LNCAP (cell line): ENCODE measurements around the gene DOCK4.

Experiments used
- TF ChIP-seq, protein P1 (sequence below): fragments of 450-650 bp; IDR thresholded peaks from 2 replicates; pipeline ENCODE4 v1.5.1; 2017; ENCODE audit warnings: mild to moderate bottlenecking

DOCK4 gene

DNA sequence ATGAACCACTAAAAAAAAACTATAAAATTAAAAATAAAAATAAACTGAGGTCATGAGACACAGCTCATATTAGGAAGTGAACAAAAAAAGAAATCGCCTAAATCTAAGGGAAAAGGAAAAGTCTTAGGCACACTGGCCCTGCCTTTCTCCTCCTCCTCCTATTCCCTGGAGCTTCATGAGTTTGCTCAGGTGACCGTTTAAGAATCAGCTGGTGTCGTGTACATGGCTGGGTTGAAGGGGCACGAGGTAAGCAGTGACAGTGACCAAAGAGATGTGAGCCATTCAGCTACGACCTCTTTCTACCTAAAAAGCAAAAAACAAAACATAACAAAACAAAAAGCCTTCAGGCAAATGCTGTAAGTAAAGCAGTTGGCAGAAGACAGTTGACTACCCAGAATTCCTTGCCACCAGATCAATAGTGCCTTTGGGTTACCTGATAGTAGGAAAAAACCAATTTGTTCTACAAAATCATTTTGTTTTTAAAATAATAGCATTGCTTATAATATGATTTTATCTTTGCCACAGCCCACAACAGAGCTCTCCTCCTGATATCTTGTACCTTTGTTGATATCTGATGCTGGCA, 135.4 kb downstream of the DOCK4 start:
- TF ChIP-seq, protein P1, sequence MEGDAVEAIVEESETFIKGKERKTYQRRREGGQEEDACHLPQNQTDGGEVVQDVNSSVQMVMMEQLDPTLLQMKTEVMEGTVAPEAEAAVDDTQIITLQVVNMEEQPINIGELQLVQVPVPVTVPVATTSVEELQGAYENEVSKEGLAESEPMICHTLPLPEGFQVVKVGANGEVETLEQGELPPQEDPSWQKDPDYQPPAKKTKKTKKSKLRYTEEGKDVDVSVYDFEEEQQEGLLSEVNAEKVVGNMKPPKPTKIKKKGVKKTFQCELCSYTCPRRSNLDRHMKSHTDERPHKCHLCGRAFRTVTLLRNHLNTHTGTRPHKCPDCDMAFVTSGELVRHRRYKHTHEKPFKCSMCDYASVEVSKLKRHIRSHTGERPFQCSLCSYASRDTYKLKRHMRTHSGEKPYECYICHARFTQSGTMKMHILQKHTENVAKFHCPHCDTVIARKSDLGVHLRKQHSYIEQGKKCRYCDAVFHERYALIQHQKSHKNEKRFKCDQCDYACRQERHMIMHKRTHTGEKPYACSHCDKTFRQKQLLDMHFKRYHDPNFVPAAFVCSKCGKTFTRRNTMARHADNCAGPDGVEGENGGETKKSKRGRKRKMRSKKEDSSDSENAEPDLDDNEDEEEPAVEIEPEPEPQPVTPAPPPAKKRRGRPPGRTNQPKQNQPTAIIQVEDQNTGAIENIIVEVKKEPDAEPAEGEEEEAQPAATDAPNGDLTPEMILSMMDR = no peak

DNA sequence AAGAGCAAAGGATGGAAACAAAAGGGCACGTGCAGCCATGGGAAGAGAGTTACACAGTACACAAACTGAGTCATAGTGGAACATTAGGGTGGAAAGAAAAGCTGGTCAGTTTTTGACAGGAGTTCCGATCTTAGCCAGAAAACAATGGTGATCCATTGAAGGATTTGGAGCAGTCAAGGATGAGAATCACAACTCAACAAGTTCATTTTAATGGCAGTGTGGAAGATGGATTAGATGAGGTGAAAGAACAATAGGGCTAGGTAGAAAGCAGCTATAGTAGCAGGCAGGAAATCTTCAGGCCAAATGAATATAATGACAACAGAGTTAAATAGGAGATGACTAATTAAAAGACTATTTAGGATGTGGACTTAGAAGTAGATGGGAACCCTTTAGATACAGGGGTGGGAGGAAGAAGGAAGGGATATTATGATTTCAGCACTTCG, 136.3 kb downstream of the DOCK4 start:
- TF ChIP-seq, protein P1 = no peak

DNA sequence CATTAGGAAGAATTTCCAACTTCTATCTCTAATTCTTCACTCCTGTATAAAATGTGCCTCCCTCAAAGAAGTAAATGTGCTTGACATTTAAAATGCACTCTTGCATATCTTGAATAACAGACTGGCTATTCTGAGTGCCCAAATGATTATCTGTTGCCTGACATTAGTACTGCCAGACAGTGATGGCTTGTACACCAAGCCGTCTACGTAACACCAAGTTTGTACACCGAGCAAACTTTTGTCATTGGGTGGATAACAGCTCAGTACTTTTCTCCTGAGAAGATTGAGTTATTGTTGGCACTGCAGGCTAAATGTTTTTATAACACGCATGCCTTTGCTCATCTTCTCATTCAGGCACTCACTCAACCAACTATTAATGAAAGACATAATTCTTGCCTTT, 137.2 kb downstream of the DOCK4 start:
- TF ChIP-seq, protein P1 = no peak

- TF ChIP-seq, protein P1 = no peak
Measured at GRCh38 chr7:112067632-112068540, 138.3 kb downstream of the DOCK4 start.

- TF ChIP-seq, protein P1 = no peak
Measured at GRCh38 chr7:112067200-112067599, 139.0 kb downstream of the DOCK4 start.

GRCh38 chr7:112065758-112066157, 140.4 kb downstream of the DOCK4 start:
- TF ChIP-seq, protein P1 = no peak

GRCh38 chr7:112064627-112065385, 141.4 kb downstream of the DOCK4 start:
- TF ChIP-seq, protein P1 = no peak
